Activated CD4-positive, CD25-positive, alpha-beta regulatory T cell treated with anti-CD3 and anti-CD28 coated beads, Interleukin-2, amount 50 U/mL, for 24 hours (primary cell): ENCODE measurements around the gene ZNF318.
"Not testable (repeated sequence)": the region's sequence is repeated elsewhere in the genome, so short reads cannot be mapped to it uniquely, and the experiment has no call there.

ENCODE experiments used
- ATAC-seq, 2 donors: fragments of 150-1000 bp; cut with Tn5 transposase; one replicate each; pipeline ENCODE4 v1.10.0; 2021; ENCODE audit warnings: mild to moderate bottlenecking in 1 of 2, moderate library complexity in 1 of 2

The ZNF318 gene

GRCh38 chr6:43380858-43381257 is 11.4 kb upstream of the ZNF318 start:
- not testable (repeated sequence) for ATAC-seq

- ATAC-seq, result no peak
Measured at GRCh38 chr6:43378631-43379030, 9.2 kb upstream of the ZNF318 start.

GRCh38 chr6:43377710-43378229 is 8.3 kb upstream of the ZNF318 start:
- no peak for ATAC-seq

- ATAC-seq, result peak; percentile 61 to 81
Measured at GRCh38 chr6:43376551-43376981, 7.1 kb upstream of the ZNF318 start.

- ATAC-seq, result no peak
Measured at GRCh38 chr6:43375693-43376092, 6.2 kb upstream of the ZNF318 start.

- no peak for ATAC-seq
Measured at GRCh38 chr6:43373252-43373875, 3.9 kb upstream of the ZNF318 start.

- not testable (repeated sequence) for ATAC-seq
Measured at GRCh38 chr6:43370003-43370580, 645 bp upstream of the ZNF318 start.

- ATAC-seq, result peak in 1 of 2 donors; percentile 1
Measured at GRCh38 chr6:43368259-43369160, 937 bp downstream of the ZNF318 start.

GRCh38 chr6:43367245-43367984 is 2.0 kb downstream of the ZNF318 start:
- no peak for ATAC-seq

GRCh38 chr6:43361269-43361668 is 8.2 kb downstream of the ZNF318 start:
- ATAC-seq, result no peak

GRCh38 chr6:43359831-43360230 is 9.6 kb downstream of the ZNF318 start:
- ATAC-seq, result no peak

- no peak for ATAC-seq
Measured at GRCh38 chr6:43359381-43359780, 10.1 kb downstream of the ZNF318 start.

GRCh38 chr6:43355862-43356590 is 13.4 kb downstream of the ZNF318 start:
- ATAC-seq, result no peak

- not testable (repeated sequence) for ATAC-seq
Measured at GRCh38 chr6:43351951-43352350, 17.5 kb downstream of the ZNF318 start.

GRCh38 chr6:43347444-43347843 is 22.0 kb downstream of the ZNF318 start:
- ATAC-seq, result no peak

- no peak for ATAC-seq
Measured at GRCh38 chr6:43347021-43347420, 22.4 kb downstream of the ZNF318 start.

GRCh38 chr6:43346243-43346642 is 23.2 kb downstream of the ZNF318 start:
- not testable (repeated sequence) for ATAC-seq

- no peak for ATAC-seq
Measured at GRCh38 chr6:43339168-43339567, 30.3 kb downstream of the ZNF318 start.

GRCh38 chr6:43338243-43338642 is 31.2 kb downstream of the ZNF318 start:
- no peak for ATAC-seq

GRCh38 chr6:43336382-43336781 is 33.1 kb downstream of the ZNF318 start:
- ATAC-seq, result no peak

GRCh38 chr6:43335469-43335868 is 34.0 kb downstream of the ZNF318 start:
- ATAC-seq, result no peak
